Trophoblast cell (in vitro differentiated cells and primary cell): ENCODE results near the gene LPA.
"Not testable (repeated sequence)": the region's sequence is repeated elsewhere in the genome, so short reads cannot be mapped to it uniquely, and the experiment has no call there.

Experiments used
- DNase-seq, 2 donors: peaks; one replicate each; pipeline ENCODE4 v3.0.0-alpha.2; 2016
- H2AFZ ChIP-seq: 2 replicates; pipeline ENCODE4 v1.6.1; 2013; ENCODE audit warnings: low read length, moderate library complexity, mild to moderate bottlenecking; ENCODE audit not compliant: insufficient read depth, poor library complexity
- H2AK5ac ChIP-seq: 2 replicates; pipeline ENCODE4 v1.6.1; 2013; ENCODE audit warnings: mild to moderate bottlenecking, low read length
- H2BK120ac ChIP-seq: 2 replicates; pipeline ENCODE4 v1.6.1; 2013; ENCODE audit warnings: low read length, mild to moderate bottlenecking, moderate library complexity; ENCODE audit not compliant: insufficient read depth, poor library complexity
- H2BK12ac ChIP-seq: 2 replicates; pipeline ENCODE4 v1.6.1; 2013; ENCODE audit warnings: mild to moderate bottlenecking, low read length, moderate library complexity
- H2BK5ac ChIP-seq: 2 replicates; pipeline ENCODE4 v1.6.1; 2013; ENCODE audit warnings: low read length, low read depth, moderate library complexity, mild to moderate bottlenecking; ENCODE audit not compliant: poor library complexity
- H3K14ac ChIP-seq: 2 replicates; pipeline ENCODE4 v1.6.1; 2013; ENCODE audit warnings: mild to moderate bottlenecking, low read length
- H3K18ac ChIP-seq: 2 replicates; pipeline ENCODE4 v1.6.1; 2013; ENCODE audit warnings: mild to moderate bottlenecking, low read length
- H3K23ac ChIP-seq: 2 replicates; pipeline ENCODE4 v1.6.1; 2013; ENCODE audit warnings: low read length
- H3K27ac ChIP-seq: 2 replicates; pipeline ENCODE4 v1.5.1; 2013; ENCODE audit warnings: low read depth, mild to moderate bottlenecking, inconsistent platforms, low read length, moderate library complexity
- H3K27me3 ChIP-seq: 2 replicates; pipeline ENCODE4 v1.6.1; 2013; ENCODE audit warnings: inconsistent platforms, mild to moderate bottlenecking, low read length, moderate library complexity; ENCODE audit not compliant: insufficient read depth
- H3K36me3 ChIP-seq, 2 experiments: 1 replicate in 1 of 2; 2 replicates in 1 of 2; pipeline ENCODE4 v1.6.1; 2013; ENCODE audit warnings: low read length in 2 of 2, mild to moderate bottlenecking in 2 of 2, moderate library complexity in 1 of 2; ENCODE audit not compliant: insufficient read depth in 2 of 2, control insufficient read depth in 1 of 2
- H3K4ac ChIP-seq: 2 replicates; pipeline ENCODE4 v1.6.1; 2013; ENCODE audit warnings: low read depth, mild to moderate bottlenecking, low read length, moderate library complexity
- H3K4me1 ChIP-seq, 2 experiments: 1 replicate in 1 of 2; 2 replicates in 1 of 2; pipeline ENCODE4 v1.6.1; 2013; ENCODE audit warnings: low read length in 2 of 2, mild to moderate bottlenecking in 2 of 2, moderate library complexity in 1 of 2; ENCODE audit not compliant: insufficient read depth in 2 of 2, control insufficient read depth in 1 of 2
- H3K4me2 ChIP-seq: 2 replicates; pipeline ENCODE4 v1.6.1; 2013; ENCODE audit warnings: inconsistent platforms, mild to moderate bottlenecking, low read length, moderate library complexity
- H3K4me3 ChIP-seq: 2 replicates; pipeline ENCODE4 v1.5.1; 2013; ENCODE audit warnings: mild to moderate bottlenecking, low read depth, low read length, inconsistent platforms
- H3K79me1 ChIP-seq: one replicate; pipeline ENCODE4 v1.6.1; 2013; ENCODE audit warnings: low read length
- H3K79me2 ChIP-seq: 2 replicates; pipeline ENCODE4 v1.6.1; 2013; ENCODE audit warnings: low read length, mild to moderate bottlenecking; ENCODE audit not compliant: control insufficient read depth, insufficient read depth, poor library complexity
- H3K9ac ChIP-seq: 2 replicates; pipeline ENCODE4 v1.6.1; 2013; ENCODE audit warnings: mild to moderate bottlenecking, low read length
- H3K9me3 ChIP-seq: 2 replicates; pipeline ENCODE4 v1.6.1; 2013; ENCODE audit warnings: low read depth, mild to moderate bottlenecking, control low read depth, inconsistent platforms, low read length; ENCODE audit not compliant: insufficient read depth
- H4K12ac ChIP-seq: 2 replicates; pipeline ENCODE4 v1.6.1; 2013; ENCODE audit warnings: low read depth, mild to moderate bottlenecking, low read length, moderate library complexity
- H4K8ac ChIP-seq: 2 replicates; pipeline ENCODE4 v1.6.1; 2013; ENCODE audit warnings: low read depth, mild to moderate bottlenecking, low read length, moderate library complexity
- H4K91ac ChIP-seq: one replicate; pipeline ENCODE4 v1.6.1; 2013; ENCODE audit warnings: low read depth, mild to moderate bottlenecking, low read length, moderate library complexity
- WGBS: extraction: QIAGEN DNeasy Blood & Tissue Kit; methylation state at CpG from one replicate; pipeline ENCODE4 v1.1.7; 2013; ENCODE audit warnings: missing lambda C conversion rate; ENCODE audit not compliant: insufficient read length, insufficient coverage; ENCODE audit errors: extremely low coverage; 5-methylcytosine and 5-hydroxymethylcytosine counted together

Gene LPA

GRCh38 chr6:160595838-160596832 lies 67.9 kb downstream of the LPA start:
- Histone ChIP-seq H3K18ac (no peak overlapping the region), H3K9ac (no peak overlapping the region), H3K4me2 (no peak overlapping the region), H3K4ac (no peak overlapping the region), H3K4me3 (no peak overlapping the region), H2BK12ac (no peak overlapping the region), H3K9me3 (peaks cover 14% of the 10 kb centered on the region), H4K12ac (no peak overlapping the region), H2BK120ac (no peak overlapping the region), H3K4me1 (no peaks in the 10 kb centered on the region), H4K8ac (no peak overlapping the region), H2AK5ac (no peak overlapping the region), H3K79me1 (no peaks in the 10 kb centered on the region), H2BK5ac (no peak overlapping the region), H4K91ac (no peak overlapping the region), H3K36me3 (no peaks in the 10 kb centered on the region), H3K27ac (no peak overlapping the region), H3K23ac (no peak overlapping the region), H2AFZ (no peak overlapping the region), H3K27me3 (no peaks in the 10 kb centered on the region), H3K14ac (no peak overlapping the region), H3K79me2 (no peaks in the 10 kb centered on the region)
- no peak for DNase-seq
- no CpG with 5 or more reads among the region's 1 CpG for WGBS

- H4K8ac ChIP-seq, H2BK12ac ChIP-seq, H2AK5ac ChIP-seq, H3K4ac ChIP-seq, H2AFZ ChIP-seq, DNase-seq, H4K91ac ChIP-seq, H3K4me3 ChIP-seq, H3K79me2 ChIP-seq, H3K27ac ChIP-seq, H2BK5ac ChIP-seq, H3K23ac ChIP-seq, H3K14ac ChIP-seq, H4K12ac ChIP-seq, H3K79me1 ChIP-seq, H3K4me1 ChIP-seq, H3K27me3 ChIP-seq, H3K18ac ChIP-seq, H3K9ac ChIP-seq, H3K36me3 ChIP-seq, H2BK120ac ChIP-seq, H3K4me2 ChIP-seq: not testable (repeated sequence)
- peaks cover 13% of the 10 kb centered on the region for H3K9me3 ChIP-seq
- WGBS, result no CpG with 5 or more reads among the region's 4 CpGs
Observed at GRCh38 chr6:160595297-160595696, 68.8 kb downstream of the LPA start.

GRCh38 chr6:160586374-160586773 lies 77.7 kb downstream of the LPA start:
- no peak for DNase-seq
- H2BK5ac ChIP-seq, result no peak overlapping the region
- no peak overlapping the region for H2BK12ac ChIP-seq
- no peaks in the 10 kb centered on the region for H3K79me1 ChIP-seq
- H3K14ac ChIP-seq, result no peak overlapping the region
- H3K9me3 ChIP-seq, result peaks cover 13% of the 10 kb centered on the region
- WGBS, result no CpG with 5 or more reads among the region's 4 CpGs
- no peak overlapping the region for H3K23ac ChIP-seq
- no peak overlapping the region for H4K8ac ChIP-seq
- no peaks in the 10 kb centered on the region for H3K79me2 ChIP-seq
- no peak overlapping the region for H2AK5ac ChIP-seq
- no peak overlapping the region for H3K18ac ChIP-seq
- no peak overlapping the region for H2BK120ac ChIP-seq
- H3K27ac ChIP-seq, result no peak overlapping the region
- H3K9ac ChIP-seq, result no peak overlapping the region
- no peak overlapping the region for H2AFZ ChIP-seq
- H4K12ac ChIP-seq, result no peak overlapping the region
- H3K36me3 ChIP-seq, result no peaks in the 10 kb centered on the region
- no peak overlapping the region for H3K4ac ChIP-seq
- H3K27me3 ChIP-seq, result no peaks in the 10 kb centered on the region
- no peak overlapping the region for H3K4me2 ChIP-seq
- no peak overlapping the region for H3K4me3 ChIP-seq
- H3K4me1 ChIP-seq, result no peaks in the 10 kb centered on the region
- no peak overlapping the region for H4K91ac ChIP-seq

GRCh38 chr6:160583794-160584193 lies 80.3 kb downstream of the LPA start:
- Histone ChIP-seq H4K12ac (no peak overlapping the region), H3K4me3 (no peak overlapping the region), H2BK12ac (no peak overlapping the region), H3K4me1 (no peaks in the 10 kb centered on the region), H2BK5ac (no peak overlapping the region), H3K79me1 (no peaks in the 10 kb centered on the region), H2AK5ac (no peak overlapping the region), H2BK120ac (no peak overlapping the region), H3K4me2 (no peak overlapping the region), H3K27me3 (no peaks in the 10 kb centered on the region), H3K23ac (no peak overlapping the region), H4K8ac (no peak overlapping the region), H3K14ac (no peak overlapping the region), H3K27ac (no peak overlapping the region), H3K9ac (no peak overlapping the region), H3K79me2 (no peaks in the 10 kb centered on the region), H3K36me3 (no peaks in the 10 kb centered on the region), H2AFZ (no peak overlapping the region), H4K91ac (no peak overlapping the region), H3K18ac (no peak overlapping the region), H3K4ac (no peak overlapping the region), H3K9me3 (peaks cover 12% of the 10 kb centered on the region)
- no peak for DNase-seq
